ENCODE measurements around the gene ITPR1.

ITPR1 gene

DNA sequence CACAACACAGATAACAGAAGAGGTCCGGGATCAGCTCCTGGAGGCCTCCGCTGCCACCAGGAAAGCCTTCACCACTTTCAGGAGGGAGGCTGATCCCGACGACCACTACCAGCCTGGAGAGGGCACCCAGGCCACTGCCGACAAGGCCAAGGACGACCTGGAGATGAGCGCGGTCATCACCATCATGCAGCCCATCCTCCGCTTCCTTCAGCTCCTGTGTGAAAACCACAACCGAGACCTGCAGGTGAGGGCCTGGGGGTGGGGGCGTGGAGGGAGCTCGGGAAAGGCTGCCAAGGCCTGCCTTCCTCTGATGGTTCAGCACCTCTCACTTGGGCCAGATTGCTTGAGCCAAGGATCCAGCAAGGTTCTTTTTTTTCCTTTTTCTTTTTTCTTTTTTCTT, 275.4 kb downstream of the ITPR1 start:
- peaks cover 6% of the 10 kb centered on the region for H3K4me1 Mint-ChIP-seq
- H3K36me3 Mint-ChIP-seq, result peaks cover 42% of the 10 kb centered on the region

GRCh38 chr3:4770561-4770960, 277.4 kb downstream of the ITPR1 start:
- Mint-ChIP-seq H3K27ac (no peak overlapping the region), H3K9me3 (no peaks in the 10 kb centered on the region), H3K4me1 (no peaks in the 10 kb centered on the region), H3K27me3 (no peaks in the 10 kb centered on the region), H3K4me3 (no peak overlapping the region), H3K36me3 (peaks cover 41% of the 10 kb centered on the region)
- ATAC-seq (ENCODE audit: low read depth) (no peak), DNase-seq (ENCODE audit: low spot score in 2 of 2) (no peak)

More for the DNA sequence above, 275.4 kb downstream of the ITPR1 start:
- H3K27ac Mint-ChIP-seq, result no peak overlapping the region
- no peak overlapping the region for H3K4me3 Mint-ChIP-seq
- no peaks in the 10 kb centered on the region for H3K27me3 Mint-ChIP-seq
- peaks cover 3% of the 10 kb centered on the region for H3K9me3 Mint-ChIP-seq
- ATAC-seq (ENCODE audit: low read depth) (no peak), DNase-seq (ENCODE audit: low spot score in 2 of 2) (no peak)

DNA sequence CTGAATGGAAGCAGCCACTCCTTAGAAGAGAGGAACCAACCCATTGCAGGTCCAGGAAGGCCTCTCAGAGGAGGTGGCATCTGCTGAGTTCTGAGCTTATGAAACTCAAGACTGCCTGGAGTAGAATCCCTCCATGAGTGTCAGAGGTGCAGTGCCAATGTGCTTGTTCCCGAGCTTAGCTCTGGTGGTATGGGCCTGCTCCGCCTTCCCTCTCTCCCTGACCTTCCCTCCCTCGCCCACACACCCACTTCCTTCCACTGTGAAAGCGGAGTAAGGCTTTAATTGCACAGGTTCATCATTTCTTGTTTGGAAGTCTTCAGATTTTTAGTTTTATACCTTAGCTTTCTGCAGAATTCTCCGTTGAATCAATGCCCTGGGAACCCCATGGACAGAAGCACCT, 278.1 kb downstream of the ITPR1 start:
- Mint-ChIP-seq H3K27me3 (no peaks in the 10 kb centered on the region), H3K9me3 (no peaks in the 10 kb centered on the region), H3K36me3 (peaks cover 39% of the 10 kb centered on the region), H3K4me1 (no peaks in the 10 kb centered on the region), H3K27ac (no peak overlapping the region), H3K4me3 (no peak overlapping the region)
- no peak for DNase-seq (ENCODE audit: low spot score in 2 of 2)
- ATAC-seq (ENCODE audit: low read depth), result no peak

DNA sequence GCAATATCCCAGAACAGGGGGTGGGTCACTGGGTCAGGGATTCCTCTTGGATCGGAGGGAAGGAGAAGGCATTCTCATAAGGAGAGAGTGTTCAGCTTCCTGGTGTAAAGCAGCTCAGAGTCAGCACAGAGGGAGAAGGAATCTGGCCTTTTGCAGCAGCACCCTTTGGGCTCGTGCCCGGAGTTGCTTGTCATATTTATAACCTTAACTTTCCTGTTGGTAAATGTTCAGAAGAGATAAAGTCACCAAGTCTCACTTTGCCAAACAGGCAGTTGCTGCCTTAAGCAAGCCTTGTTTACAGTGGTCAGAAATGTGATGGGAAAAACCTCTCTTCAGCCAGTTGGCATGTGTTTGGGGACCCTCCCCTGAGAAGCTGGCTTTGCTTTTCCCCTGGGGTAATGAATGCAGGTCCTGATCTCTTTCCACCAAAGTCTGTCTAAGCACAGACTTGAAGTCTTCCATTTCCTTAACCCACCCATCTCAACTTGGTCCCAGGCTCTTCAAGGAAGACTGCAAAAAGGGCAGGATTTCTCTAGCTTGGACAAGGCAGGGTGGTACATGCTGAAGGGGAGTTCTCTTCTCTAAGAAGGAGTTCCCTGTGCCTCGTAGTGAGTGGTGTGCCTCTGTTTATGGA, 279.1 kb downstream of the ITPR1 start:
- no peak overlapping the region for H3K4me3 Mint-ChIP-seq
- no peak for ATAC-seq (ENCODE audit: low read depth)
- H3K27me3 Mint-ChIP-seq, result no peaks in the 10 kb centered on the region
- DNase-seq (ENCODE audit: low spot score in 2 of 2), result no peak
- no peak overlapping the region for H3K27ac Mint-ChIP-seq
- H3K36me3 Mint-ChIP-seq, result peaks cover 39% of the 10 kb centered on the region
- H3K4me1 Mint-ChIP-seq, result peaks cover 2% of the 10 kb centered on the region
- H3K9me3 Mint-ChIP-seq, result no peaks in the 10 kb centered on the region

DNA sequence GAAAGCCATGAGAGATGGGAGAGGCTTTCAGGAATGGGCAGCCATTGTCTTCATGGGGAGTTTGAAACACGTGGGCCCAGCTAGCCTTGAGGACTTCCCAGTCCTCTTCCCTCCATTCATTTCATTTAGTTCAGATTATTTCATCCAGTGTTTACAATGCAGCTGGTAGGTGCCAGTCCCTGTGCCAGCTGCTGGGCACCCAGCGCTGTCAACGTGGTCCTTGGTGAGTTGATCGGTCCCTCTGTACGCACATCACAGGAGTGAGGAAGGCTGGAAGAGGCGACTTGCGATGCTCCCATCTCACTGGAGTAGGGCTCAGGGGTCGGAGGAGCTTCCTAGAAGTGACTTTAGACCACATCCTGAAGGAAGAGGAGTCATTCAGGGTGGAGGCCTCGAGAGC, 279.7 kb downstream of the ITPR1 start:
- Mint-ChIP-seq H3K27ac (no peak overlapping the region), H3K27me3 (no peaks in the 10 kb centered on the region), H3K36me3 (peaks cover 38% of the 10 kb centered on the region), H3K4me3 (no peak overlapping the region), H3K9me3 (no peaks in the 10 kb centered on the region), H3K4me1 (peaks cover 2% of the 10 kb centered on the region)
- no peak for ATAC-seq (ENCODE audit: low read depth)
- DNase-seq (ENCODE audit: low spot score in 2 of 2), result no peak

DNA sequence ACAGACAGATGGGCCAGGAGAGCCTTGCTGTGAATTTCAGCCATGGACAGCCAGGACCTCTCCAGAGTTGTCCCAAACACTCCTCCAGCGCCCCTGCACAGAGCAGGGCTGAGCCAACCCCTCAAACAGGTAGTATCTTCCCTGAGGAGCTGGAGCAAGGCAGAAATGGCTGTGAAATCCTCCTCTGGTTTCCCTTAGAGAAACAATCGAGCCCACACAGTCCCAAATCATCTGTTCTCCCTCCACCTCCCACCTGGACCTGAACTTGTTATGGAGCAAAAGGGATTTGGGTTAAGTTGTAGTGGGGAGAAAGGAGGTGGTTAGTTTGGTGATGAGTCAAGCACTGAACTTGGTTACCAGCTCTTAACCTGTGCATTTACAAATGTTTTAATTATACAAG, 280.4 kb downstream of the ITPR1 start:
- Mint-ChIP-seq H3K36me3 (peaks cover 37% of the 10 kb centered on the region), H3K27ac (no peak overlapping the region), H3K4me1 (peaks cover 2% of the 10 kb centered on the region)

GRCh38 chr3:4774531-4774930, 281.4 kb downstream of the ITPR1 start:
- DNase-seq (ENCODE audit: low spot score in 2 of 2) (no peak), ATAC-seq (ENCODE audit: low read depth) (no peak)
- Mint-ChIP-seq H3K9me3 (no peaks in the 10 kb centered on the region), H3K4me1 (peaks cover 2% of the 10 kb centered on the region), H3K4me3 (no peak overlapping the region), H3K36me3 (peaks cover 40% of the 10 kb centered on the region), H3K27ac (peak overlapping the region; percentile 53), H3K27me3 (no peaks in the 10 kb centered on the region)

More for the DNA sequence above, 280.4 kb downstream of the ITPR1 start:
- DNase-seq (ENCODE audit: low spot score in 2 of 2), result no peak
- no peak overlapping the region for H3K4me3 Mint-ChIP-seq
- no peaks in the 10 kb centered on the region for H3K9me3 Mint-ChIP-seq
- no peaks in the 10 kb centered on the region for H3K27me3 Mint-ChIP-seq
- ATAC-seq (ENCODE audit: low read depth), result no peak

DNA sequence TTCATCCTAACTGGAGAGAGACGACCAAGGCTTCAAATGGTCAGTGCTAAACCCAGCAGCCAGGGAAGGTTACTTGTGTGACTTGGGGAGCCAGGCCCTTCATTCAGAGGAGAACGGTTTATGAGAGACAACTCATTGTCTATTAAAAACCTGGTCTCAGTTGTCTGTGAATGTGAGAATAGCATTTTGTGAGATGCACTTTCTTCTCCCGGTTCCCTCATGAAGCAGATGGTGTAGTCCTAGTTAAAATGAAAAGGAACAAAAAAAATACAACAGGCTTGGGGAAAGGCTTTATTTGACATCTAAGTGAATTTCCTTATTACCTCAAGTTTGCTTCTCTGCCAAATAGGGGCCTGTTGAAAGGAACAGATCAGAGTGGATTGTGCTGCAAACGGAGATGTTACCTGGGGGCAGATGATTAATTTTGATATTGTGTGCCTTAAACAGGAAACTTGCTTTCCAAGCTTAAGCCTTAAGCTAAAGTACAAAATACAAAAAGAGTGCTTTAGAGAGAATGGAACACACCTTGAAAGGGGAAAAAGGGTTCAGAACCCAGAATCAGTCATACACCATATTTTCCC, 283.3 kb downstream of the ITPR1 start:
- H3K36me3 Mint-ChIP-seq, result peaks cover 39% of the 10 kb centered on the region
- H3K27me3 Mint-ChIP-seq, result no peaks in the 10 kb centered on the region
- no peaks in the 10 kb centered on the region for H3K9me3 Mint-ChIP-seq
- H3K27ac Mint-ChIP-seq, result peak overlapping the region; percentile 62
- no peak for ATAC-seq (ENCODE audit: low read depth)
- H3K4me3 Mint-ChIP-seq, result no peak overlapping the region
- DNase-seq (ENCODE audit: low spot score in 2 of 2), result no peak
- H3K4me1 Mint-ChIP-seq, result peaks cover 2% of the 10 kb centered on the region

DNA sequence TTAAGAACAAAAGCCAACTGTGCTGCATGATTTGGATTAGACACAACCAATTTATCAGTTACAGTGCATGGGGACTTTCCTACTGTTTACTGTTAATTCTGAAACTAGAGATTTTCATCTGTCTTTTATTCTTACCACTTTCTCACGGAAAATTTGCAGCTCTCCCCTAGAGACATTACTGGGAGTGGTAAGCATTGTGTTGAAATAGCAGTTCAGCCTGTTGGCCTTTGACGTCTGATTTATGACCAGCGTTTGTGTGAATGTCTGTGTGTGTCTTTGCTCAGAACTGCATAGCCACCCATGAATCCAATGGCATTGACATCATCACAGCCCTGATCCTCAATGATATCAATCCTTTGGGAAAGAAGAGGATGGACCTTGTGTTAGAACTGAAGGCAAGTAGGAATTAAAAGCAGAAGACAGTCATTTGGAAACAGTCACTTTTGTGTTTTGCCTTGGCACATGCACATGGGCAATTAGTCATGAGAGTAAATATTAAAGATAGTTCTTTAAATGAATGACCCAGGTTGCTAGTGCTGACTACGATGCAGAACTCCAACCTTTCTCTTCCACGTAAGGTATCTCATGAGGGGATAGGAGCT, 283.9 kb downstream of the ITPR1 start:
- ATAC-seq (ENCODE audit: low read depth), result no peak
- Mint-ChIP-seq H3K27me3 (no peaks in the 10 kb centered on the region), H3K9me3 (no peaks in the 10 kb centered on the region), H3K4me3 (no peak overlapping the region), H3K4me1 (peaks cover 2% of the 10 kb centered on the region), H3K36me3 (peaks cover 41% of the 10 kb centered on the region), H3K27ac (no peak overlapping the region)
- no peak for DNase-seq (ENCODE audit: low spot score in 2 of 2)

- Mint-ChIP-seq H3K4me3 (no peak overlapping the region), H3K9me3 (no peaks in the 10 kb centered on the region), H3K27ac (no peak overlapping the region), H3K36me3 (peaks cover 43% of the 10 kb centered on the region), H3K27me3 (no peaks in the 10 kb centered on the region), H3K4me1 (peaks cover 2% of the 10 kb centered on the region)
- no peak for ATAC-seq (ENCODE audit: low read depth)
- no peak for DNase-seq (ENCODE audit: low spot score in 2 of 2)
These were observed 285.0 kb downstream of the ITPR1 start for GRCh38 chr3:4778119-4778518.

DNA sequence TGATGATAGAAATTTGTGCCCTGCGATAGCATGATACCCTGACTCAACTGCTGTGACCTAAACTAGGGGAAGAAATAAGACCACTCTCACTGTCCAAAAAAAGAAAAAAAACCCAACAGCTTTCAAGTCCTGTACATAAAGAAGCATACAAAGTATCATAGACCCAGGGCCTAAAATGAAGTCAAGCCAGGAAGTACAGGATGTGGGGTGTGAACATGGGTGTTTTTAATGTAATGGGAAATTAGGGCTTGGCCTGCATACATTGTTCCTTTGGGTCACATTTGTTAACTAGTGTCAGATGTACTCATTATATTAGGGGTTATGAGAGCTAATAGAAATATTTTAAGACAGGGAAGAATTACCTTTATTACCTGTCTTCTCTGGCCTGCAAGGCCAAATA, 285.6 kb downstream of the ITPR1 start:
- peak overlapping the region; percentile 14 for H3K27ac Mint-ChIP-seq
- H3K27me3 Mint-ChIP-seq, result no peaks in the 10 kb centered on the region
- ATAC-seq (ENCODE audit: low read depth) (no peak), DNase-seq (ENCODE audit: low spot score in 2 of 2) (no peak)
- peaks cover 44% of the 10 kb centered on the region for H3K36me3 Mint-ChIP-seq
- H3K4me3 Mint-ChIP-seq, result no peak overlapping the region
- H3K4me1 Mint-ChIP-seq, result peaks cover 2% of the 10 kb centered on the region
- H3K9me3 Mint-ChIP-seq, result no peaks in the 10 kb centered on the region

DNA sequence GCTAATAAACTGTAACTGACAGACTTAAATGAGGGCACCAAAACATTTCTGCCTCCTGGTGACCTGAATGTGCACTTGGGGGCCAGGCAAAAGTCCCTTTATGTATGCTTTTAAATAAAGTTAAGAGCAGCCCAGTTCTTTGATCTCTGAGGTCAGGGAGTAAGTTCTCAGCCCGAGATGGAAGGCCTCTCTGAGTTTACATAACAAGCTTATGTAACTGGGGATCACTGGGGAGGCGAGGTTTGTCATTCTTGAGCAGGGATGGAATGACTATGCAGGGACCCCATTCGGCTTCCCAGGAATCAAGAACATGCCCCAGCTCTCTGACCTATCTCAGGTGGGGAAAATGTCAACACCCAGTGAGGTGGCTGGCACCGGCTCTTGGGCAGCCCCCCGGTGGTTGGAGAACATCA, 287.4 kb downstream of the ITPR1 start:
- peaks cover 47% of the 10 kb centered on the region for H3K36me3 Mint-ChIP-seq
- peaks cover 2% of the 10 kb centered on the region for H3K4me1 Mint-ChIP-seq
- H3K4me3 Mint-ChIP-seq, result no peak overlapping the region
- DNase-seq (ENCODE audit: low spot score in 2 of 2), result no peak
- no peak for ATAC-seq (ENCODE audit: low read depth)
- H3K27ac Mint-ChIP-seq, result peak overlapping the region; percentile 68
- no peaks in the 10 kb centered on the region for H3K9me3 Mint-ChIP-seq
- H3K27me3 Mint-ChIP-seq, result no peaks in the 10 kb centered on the region

DNA sequence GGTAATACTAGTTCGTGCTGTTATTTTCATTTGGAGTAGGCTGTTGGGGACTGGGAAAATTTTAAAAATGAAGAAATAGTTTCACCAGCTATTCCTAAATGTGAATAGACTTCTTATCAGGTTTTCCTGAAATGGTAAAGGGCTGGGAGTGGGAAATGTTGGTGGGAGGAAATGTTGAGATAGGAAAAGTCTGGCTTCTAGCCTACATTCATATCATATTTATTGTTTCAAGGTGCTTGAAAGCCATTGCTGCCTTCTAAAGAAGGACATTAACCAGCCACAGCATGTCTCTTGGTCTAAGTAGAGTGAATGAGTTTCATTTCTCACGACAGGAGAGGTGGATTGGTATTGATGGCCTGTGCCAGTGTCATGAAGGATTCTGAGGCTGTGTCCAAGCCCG, 288.9 kb downstream of the ITPR1 start:
- Mint-ChIP-seq H3K27ac (no peak overlapping the region), H3K9me3 (no peaks in the 10 kb centered on the region), H3K36me3 (peaks cover 47% of the 10 kb centered on the region), H3K27me3 (no peaks in the 10 kb centered on the region), H3K4me3 (no peak overlapping the region), H3K4me1 (peaks cover 1% of the 10 kb centered on the region)
- DNase-seq (ENCODE audit: low spot score in 2 of 2), result no peak
- no peak for ATAC-seq (ENCODE audit: low read depth)

- DNase-seq (ENCODE audit: low spot score in 2 of 2) (no peak), ATAC-seq (ENCODE audit: low read depth) (no peak)
- no peak overlapping the region for H3K4me3 Mint-ChIP-seq
- peak overlapping the region; percentile 60 for H3K27ac Mint-ChIP-seq
- H3K9me3 Mint-ChIP-seq, result no peaks in the 10 kb centered on the region
- H3K27me3 Mint-ChIP-seq, result no peaks in the 10 kb centered on the region
- peaks cover 50% of the 10 kb centered on the region for H3K36me3 Mint-ChIP-seq
- no peaks in the 10 kb centered on the region for H3K4me1 Mint-ChIP-seq
These were observed 292.4 kb downstream of the ITPR1 start for GRCh38 chr3:4785551-4785950.

DNA sequence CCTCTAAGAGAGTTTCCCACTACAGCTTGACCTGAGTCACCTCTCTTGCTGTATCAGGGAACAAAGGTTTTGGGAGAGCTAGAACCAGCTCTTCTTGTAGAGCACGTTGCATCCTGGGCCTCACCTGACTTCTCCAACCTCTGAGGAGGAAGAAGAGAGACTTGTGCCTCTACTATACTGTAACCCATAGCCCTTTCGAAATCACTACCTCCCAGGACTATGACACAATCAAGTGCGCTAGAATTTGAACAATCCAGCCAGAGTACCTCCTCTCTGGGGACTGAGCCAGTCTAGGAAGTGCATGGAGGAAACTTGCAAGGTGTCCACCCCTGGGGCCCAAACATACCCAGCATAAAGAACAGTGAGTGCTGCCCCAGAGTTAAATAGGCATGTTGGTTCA, 293.3 kb downstream of the ITPR1 start:
- DNase-seq (ENCODE audit: low spot score in 2 of 2) (no peak), ATAC-seq (ENCODE audit: low read depth) (no peak)
- Mint-ChIP-seq H3K4me3 (no peak overlapping the region), H3K36me3 (peaks cover 59% of the 10 kb centered on the region), H3K27ac (no peak overlapping the region), H3K27me3 (no peaks in the 10 kb centered on the region), H3K9me3 (no peaks in the 10 kb centered on the region), H3K4me1 (no peaks in the 10 kb centered on the region)

All from memory B cell (primary cell).